ENCODE measurements around the gene ATP6V0A4. TPM values are rescaled to one million over a fixed set of nuclear protein-coding genes. Genes with fewer than 3 reads are reported as not detected.
"Not testable (repeated sequence)": the region's sequence is repeated elsewhere in the genome, so short reads cannot be mapped to it uniquely, and the experiment has no call there.

Gene ATP6V0A4
- polyA plus RNA-seq, 12 donors = 0.06 to 0.48 (median 0.24) TPM; not detected in 3

DNA sequence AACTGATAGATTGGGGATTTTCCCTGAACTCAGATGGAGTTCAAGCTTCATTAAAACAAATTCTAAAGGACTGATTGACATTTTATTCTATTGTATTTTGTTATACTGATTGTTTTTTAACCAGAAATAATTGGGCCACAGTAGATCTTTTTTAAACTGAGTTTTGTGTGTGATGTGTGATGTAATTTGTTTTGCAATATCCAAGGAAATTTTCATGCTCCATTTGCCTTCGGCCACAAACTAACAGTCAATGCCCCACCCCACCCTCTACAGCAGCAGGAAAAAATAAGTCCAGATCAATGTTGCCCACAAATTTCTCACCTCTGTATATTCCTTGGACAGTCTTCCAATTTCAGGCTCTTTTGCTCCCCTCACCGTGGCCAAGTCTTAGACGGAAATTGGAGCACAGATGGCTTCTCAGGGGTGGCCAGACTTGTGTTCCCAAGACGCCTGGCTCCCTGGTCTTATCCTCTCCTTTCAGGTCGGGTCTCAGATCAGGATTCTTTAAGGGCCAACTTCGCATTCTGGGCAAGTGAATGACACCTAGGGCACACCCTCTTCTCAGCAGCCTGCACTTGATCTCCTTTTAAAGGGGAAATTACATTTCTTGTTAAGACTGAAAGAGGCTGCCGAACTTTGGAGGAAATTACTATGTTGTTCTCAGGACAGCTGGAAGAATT is 97.0 kb downstream of the ATP6V0A4 start, which contains the start of gene SVOPL:
Gene SVOPL (minus strand): TSS at position 506 of the 680 bp plus-strand sequence. CDS start 22,317 bp downstream, outside the sequence.
- no peak for DNase-seq

- no peak for DNase-seq
These were observed 98.3 kb downstream of the ATP6V0A4 start for GRCh38 chr7:138699661-138700060.

- no peak for DNase-seq
These were observed 99.7 kb downstream of the ATP6V0A4 start for GRCh38 chr7:138698281-138698680.

- DNase-seq = no peak
These were observed 100.3 kb downstream of the ATP6V0A4 start for GRCh38 chr7:138697535-138698182.

- not testable (repeated sequence) for DNase-seq
These were observed 102.2 kb downstream of the ATP6V0A4 start for GRCh38 chr7:138695776-138696175.

DNA sequence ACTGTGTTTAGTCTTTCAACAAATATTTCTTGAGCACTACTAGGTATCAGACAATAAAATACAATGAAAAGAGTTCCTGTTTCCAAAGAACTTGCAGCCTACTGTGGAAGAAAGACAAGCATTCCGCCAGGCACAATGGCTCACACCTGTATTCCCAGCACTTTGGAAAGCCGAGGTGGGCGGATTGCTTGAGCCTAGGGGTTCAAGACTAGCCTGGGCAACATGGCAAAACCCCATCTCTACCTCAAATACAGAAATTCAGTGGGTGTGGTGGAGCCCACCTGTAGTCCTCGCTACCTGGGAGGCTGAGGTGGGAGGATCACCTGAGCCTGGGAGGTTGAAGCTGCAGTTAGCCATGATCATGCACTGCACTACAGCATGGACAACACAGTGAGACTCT is 102.9 kb downstream of the ATP6V0A4 start:
- no peak for DNase-seq

DNA sequence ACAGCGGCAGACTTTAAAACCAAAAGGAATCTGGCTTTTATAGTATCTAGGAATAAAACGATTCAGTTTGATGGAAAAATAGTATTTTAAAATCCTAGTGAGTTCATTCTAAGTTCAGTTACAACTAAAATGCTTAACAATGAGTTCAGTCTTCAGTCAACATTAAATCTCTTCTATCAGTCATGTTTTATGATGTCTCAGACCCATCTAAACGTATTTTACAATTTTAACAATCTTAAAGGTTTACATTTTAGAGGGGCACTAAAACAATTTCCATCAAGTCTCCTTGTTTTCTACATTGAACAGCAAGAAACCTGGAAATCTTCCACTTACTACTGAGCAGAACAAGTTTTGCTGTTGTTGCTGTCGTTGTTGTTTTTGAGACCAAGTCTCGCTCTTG is 106.8 kb downstream of the ATP6V0A4 start:
- DNase-seq = no peak

GRCh38 chr7:138690495-138690894 is 107.5 kb downstream of the ATP6V0A4 start:
- no peak for DNase-seq

GRCh38 chr7:138688037-138688436 is 110.0 kb downstream of the ATP6V0A4 start:
- DNase-seq = not testable (repeated sequence)

DNA sequence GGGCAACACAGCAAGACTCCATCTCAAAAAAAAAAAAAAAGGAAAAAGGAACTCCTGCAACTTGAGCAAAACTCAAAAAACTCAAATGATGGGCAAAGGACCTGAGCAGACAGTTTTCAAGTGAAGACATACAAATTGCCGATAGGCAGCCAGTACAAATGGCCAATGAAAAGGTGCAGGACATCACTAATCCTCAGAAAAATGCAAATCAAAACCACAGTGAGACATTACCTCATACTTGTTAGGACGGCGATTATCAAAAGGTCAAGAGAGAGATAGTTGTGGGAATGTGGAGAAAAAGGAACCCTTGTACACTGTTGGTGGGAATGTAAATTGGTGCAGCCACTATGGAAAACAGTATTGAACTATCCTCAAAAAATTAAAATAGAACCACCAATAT is 113.7 kb downstream of the ATP6V0A4 start:
- no peak for DNase-seq

GRCh38 chr7:138679793-138680192 is 118.2 kb downstream of the ATP6V0A4 start:
- no peak for DNase-seq

- DNase-seq = no peak
These were observed 127.4 kb downstream of the ATP6V0A4 start for GRCh38 chr7:138670594-138670993.

DNA sequence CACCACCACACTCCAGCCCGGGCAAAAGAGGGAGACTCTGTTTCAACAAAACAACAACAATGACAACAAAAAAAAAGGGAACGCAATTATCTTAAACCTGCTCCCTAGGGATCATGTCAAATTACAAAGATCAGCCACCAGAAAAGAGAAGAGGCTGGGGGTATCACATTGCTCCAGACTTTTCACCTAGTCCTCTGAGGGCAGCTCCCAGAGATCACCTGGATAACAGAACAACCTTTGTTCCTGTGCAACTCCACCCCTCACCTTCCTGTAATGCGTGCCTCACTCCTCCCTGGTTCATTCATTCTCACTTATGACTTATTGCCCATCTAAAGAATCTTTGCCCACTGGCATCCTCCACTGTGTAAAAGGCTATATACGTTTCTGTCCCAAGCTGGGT is 128.6 kb downstream of the ATP6V0A4 start:
- no peak for DNase-seq

- no peak for DNase-seq
These were observed 129.1 kb downstream of the ATP6V0A4 start for GRCh38 chr7:138668946-138669345.

- no peak for DNase-seq
These were observed 129.8 kb downstream of the ATP6V0A4 start for GRCh38 chr7:138668229-138668596.

DNA sequence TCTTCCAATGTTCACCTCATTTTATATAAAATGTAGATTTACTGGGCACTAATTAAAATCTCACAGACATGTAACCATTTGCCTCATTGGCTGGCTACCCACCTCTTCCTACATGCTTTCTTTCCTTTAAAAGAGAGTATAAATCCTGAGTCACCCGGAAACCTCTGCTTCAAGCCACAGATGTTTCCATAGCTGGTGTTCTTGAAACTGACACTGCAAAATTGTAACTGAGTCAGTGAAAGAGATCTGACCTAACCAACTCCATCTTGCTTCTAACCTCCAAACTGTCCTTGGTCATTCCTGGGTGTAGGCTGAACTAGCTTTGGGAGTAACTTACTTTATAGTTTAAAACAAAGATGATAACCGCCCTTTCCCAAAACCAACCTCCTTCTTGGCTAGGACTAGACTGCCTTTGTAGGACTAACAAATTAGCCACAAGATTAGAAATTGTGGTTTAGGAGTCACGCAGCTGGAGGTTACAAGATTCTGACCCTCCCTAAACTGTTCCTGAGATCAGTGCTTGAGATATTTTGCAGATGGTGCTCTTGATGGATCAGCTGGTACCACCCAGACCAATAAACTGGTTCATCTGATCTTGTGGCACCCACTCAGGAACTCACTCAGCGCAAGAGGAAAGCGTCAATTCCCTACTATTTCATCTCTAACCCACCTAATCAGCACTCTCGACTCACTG is 130.3 kb downstream of the ATP6V0A4 start:
- no peak for DNase-seq

DNA sequence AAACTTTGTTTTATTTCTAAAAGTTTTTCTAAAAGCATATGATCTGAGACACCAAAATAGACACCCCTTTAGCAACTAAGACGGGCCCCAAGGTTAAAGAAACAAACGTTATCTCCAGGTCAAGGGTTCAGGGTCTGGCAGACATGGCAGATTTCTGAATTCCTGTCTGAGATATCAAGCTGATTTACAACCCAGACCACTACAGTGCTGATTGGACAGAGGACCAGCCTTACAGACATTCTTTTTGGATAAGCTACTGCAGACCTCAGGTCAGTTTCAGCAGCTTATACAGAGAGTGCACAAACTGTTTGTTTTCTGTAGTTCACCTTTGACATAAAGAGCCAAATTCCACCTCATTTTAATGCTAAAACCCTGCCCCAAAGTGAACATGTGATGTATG is 131.6 kb downstream of the ATP6V0A4 start:
- DNase-seq = no peak

DNA sequence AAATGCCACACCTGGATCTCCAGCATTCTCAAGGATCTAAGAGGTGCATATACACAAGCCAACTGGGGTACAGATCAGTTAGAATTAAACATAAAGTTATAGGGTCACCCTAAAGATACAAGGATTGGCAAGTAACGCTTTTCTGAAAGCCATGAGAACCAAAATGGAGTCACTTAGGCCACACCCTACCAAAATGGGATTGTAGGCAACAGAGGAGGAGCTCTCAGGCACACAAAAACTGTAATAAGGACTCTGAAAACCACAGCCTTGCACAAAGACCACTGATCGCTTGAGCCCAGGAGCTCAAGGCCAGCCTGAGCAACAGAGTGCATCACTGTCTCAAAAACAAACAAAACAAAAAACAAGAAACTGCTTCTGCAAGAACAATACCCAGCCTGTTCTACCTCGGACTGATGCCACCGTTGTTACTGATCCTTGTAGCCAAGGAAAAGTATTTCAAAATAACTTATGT is 132.3 kb downstream of the ATP6V0A4 start:
- DNase-seq = no peak

DNA sequence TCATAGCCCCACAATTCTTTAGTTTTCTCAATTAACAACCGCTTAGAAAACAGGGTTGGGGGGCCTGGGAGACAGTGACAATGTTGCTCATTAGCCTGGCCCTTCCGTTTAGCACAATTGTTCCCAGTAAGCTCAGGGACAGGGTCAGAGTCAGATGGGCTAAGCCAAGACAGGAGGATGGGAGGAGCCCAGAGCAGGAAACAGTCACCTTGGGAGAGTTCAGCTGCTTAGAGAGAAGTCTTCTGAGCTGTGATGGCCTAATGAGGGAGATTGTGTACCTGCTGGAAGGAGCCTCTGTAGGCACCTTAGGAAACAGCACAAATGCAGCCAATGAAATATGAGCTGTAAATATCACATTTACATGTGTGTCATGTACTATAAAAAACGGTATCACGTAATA is 132.7 kb downstream of the ATP6V0A4 start:
- no peak for DNase-seq

DNA sequence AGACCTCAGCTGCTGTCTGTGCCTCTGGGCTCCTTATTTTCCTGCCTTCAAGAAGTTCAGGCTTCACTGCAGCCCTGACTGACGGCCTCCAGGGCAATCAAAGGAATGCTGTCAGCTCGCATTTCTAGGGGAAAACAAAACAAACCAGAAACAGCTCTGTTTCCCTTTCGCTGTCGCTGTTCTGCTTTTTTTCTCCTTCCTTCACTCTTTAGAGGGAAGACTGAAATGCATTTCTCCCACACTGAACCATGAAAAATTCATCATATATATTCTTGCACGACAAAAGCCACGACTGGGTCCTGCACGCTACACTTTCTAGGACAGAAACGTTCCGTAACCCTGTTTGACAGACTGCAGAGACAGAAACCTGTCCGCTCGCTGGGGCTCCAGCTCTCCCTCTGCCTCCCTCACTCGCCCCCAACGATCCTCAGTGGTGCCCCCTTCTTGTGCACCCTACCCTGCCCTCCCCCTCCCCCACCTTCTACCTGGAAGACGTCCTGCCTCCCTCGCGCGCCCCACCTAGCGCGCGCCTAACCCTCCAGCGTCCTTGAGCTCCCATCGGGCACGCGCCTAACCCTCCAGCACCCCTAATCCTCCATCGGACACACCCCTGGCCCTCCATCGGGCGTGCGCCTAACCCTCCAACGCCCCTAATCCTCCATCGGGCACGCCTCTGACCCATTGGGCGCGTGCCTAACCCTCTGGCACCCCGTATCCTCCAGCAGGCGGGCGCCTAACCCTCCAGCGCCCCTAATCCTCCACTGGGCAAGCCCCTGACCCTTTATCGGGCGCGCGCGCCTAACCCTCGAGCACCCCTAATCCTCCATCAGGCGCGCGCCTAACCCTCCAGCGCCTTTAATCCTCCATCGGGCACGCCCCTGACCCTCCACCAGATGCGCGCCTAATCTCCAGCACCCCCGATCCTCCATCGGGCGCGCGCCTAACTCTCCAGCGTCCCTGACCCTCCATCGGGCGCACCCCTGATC is 134.0 kb downstream of the ATP6V0A4 start:
- DNase-seq = peak; percentile 2

- no peak for DNase-seq
These were observed 135.0 kb downstream of the ATP6V0A4 start for GRCh38 chr7:138662991-138663320.

Measured in muscle of arm (tissue), 12 donors.